Measurements from ENCODE around the gene REEP6. TPM values are rescaled to one million over a fixed set of nuclear protein-coding genes. Genes with fewer than 3 reads are reported as not detected.

The REEP6 gene
- total and polyA plus RNA-seq, 2 donors (not counting 3 experiments of a cell fraction or from before 2014, with no cell fraction given): 1.3 to 1.5 TPM

DNA sequence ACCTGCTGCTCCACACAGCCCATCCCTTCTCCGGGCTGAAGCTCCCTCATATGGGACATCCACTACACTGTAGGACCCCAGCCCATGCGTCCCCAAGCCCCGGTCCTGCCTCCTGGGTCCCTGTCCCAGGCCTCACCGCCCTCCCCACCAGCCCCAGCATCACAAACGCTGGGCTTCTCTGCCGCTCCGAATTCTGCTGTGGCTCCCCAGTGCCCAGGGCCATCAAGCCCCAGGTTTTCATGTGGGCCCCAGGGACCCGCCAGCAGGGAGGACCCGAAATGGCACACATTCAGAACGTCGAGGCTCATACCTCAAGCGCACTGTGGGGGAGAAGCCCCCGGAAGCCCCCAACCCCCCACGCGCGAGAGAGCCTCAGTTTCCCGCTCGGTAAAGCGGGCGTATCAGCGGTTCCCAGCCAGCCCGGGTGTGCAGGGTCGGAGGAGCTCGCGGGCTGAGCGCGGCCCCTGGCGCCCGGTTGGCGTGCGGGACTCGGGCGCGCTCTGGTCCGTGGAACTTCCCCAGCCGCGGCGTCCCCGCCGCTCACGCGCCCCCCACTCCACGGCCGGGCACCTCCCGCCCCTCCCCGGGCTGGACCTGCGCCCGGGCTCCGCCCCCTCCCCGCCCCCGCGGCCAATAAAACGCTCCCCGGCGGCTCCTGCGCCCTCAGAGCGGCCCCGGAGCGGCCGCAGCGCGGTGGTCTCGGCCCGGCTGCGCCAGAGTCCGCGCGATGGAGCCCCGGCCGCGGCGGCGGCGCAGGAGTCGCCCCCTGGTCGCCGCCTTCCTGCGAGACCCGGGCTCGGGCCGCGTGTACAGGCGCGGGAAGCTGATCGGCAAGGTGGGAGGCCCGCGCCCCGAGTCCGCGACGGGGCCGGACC lies 32.7 kb downstream of the REEP6 start, which contains the start of gene PLK5:
Gene PLK5 (plus strand): TSS at position 666 of the 875 bp plus-strand sequence. CDS start 2,920 bp downstream, outside the sequence.
- Histone ChIP-seq H4K20me1 (replicated peaks; ENCODE audit: control insufficient read depth, extremely low read depth, insufficient read depth, low read length) (no peaks in the 10 kb centered on the region), H3K79me2 (ENCODE audit: control insufficient read depth, insufficient read depth, low read length) (no peaks in the 10 kb centered on the region), H3K9me1 (replicated peaks; ENCODE audit: control insufficient read depth, extremely low read depth, insufficient read depth, low read length) (no peaks in the 10 kb centered on the region), H3K36me3 (ENCODE audit: control insufficient read depth in 2 of 2, extremely low read depth in 1 of 2, insufficient read depth in 2 of 2, low read length in 2 of 2) (no peaks in the 10 kb centered on the region), H3K9me3 (replicated peaks; ENCODE audit: control insufficient read depth, insufficient read depth, low read length) (no peaks in the 10 kb centered on the region), H3K4me3 (replicated peaks in 1 of 3; ENCODE audit: insufficient read depth in 1 of 3, low read depth in 1 of 3, low read length in 3 of 3) (no peak within 1 kb of the TSS), H3K27me3 (ENCODE audit: control insufficient read depth in 2 of 2, insufficient read depth in 2 of 2, low read length in 2 of 2) (peaks cover 9 to 12% of the 10 kb centered on the region in 2 experiments), H3K27ac (ENCODE audit: insufficient read depth, low read depth, low read length) (no peak within 1 kb of the TSS), H2AFZ (ENCODE audit: low read depth, low read length) (no peak within 1 kb of the TSS), H3K4me1 (ENCODE audit: control insufficient read depth, extremely low read depth, insufficient read depth, low read length) (no peaks in the 10 kb centered on the region), H3K4me2 (ENCODE audit: insufficient read depth, low read length) (no peak within 1 kb of the TSS), H3K9ac (replicated peaks; ENCODE audit: extremely low read depth, insufficient read depth, low read length) (no peak within 1 kb of the TSS)
- dilution Hi-C loops (cut with MboI; ENCODE audit: extremely low pct_ligation_motif_present, low sequenced_read_pairs) (no loop called here), intact Hi-C loops (cut with micrococcal nuclease) (no loop called here)
- POLR2A ChIA-PET: no interaction called here
- no peak for FAIRE-seq
- no TSS peak for BruUV-seq (replicated peaks)
- CTCF ChIA-PET: interaction anchor here (1.5 kb wide), 1 partner anchor 79 kb away, joined by 4 read pairs; no protein-coding TSS in a partner anchor
- DNase-seq (ENCODE audit: low read depth, low spot score): no peak
- TF ChIP-seq FOS (IDR thresholded peaks at IDR 0.05; ENCODE audit: borderline replicate concordance, insufficient read depth, low read length) (no peak), JUN (IDR thresholded peaks at IDR 0.05; ENCODE audit: borderline replicate concordance, insufficient read depth, insufficient read length, low read depth) (no peak), MAX (IDR thresholded peaks at IDR 0.05; ENCODE audit: insufficient read depth, insufficient read length) (no peak), MYC (IDR thresholded peaks at IDR 0.05; ENCODE audit: low read depth, low read length) (no peak), POLR2A (IDR thresholded peaks at IDR 0.05; ENCODE audit: low read depth, low read length) (no peak), EZH2 (IDR thresholded peaks at IDR 0.05; ENCODE audit: borderline replicate concordance, low read depth, low read length, severe bottlenecking) (no peak), POLR2AphosphoS5 (IDR thresholded peaks at IDR 0.05; ENCODE audit: insufficient read depth, low read depth, low read length) (no peak), GATA2 (IDR thresholded peaks at IDR 0.05; ENCODE audit: insufficient read depth, insufficient read length, low read depth, low read length) (no peak)
- TF ChIP-seq, protein P1, sequence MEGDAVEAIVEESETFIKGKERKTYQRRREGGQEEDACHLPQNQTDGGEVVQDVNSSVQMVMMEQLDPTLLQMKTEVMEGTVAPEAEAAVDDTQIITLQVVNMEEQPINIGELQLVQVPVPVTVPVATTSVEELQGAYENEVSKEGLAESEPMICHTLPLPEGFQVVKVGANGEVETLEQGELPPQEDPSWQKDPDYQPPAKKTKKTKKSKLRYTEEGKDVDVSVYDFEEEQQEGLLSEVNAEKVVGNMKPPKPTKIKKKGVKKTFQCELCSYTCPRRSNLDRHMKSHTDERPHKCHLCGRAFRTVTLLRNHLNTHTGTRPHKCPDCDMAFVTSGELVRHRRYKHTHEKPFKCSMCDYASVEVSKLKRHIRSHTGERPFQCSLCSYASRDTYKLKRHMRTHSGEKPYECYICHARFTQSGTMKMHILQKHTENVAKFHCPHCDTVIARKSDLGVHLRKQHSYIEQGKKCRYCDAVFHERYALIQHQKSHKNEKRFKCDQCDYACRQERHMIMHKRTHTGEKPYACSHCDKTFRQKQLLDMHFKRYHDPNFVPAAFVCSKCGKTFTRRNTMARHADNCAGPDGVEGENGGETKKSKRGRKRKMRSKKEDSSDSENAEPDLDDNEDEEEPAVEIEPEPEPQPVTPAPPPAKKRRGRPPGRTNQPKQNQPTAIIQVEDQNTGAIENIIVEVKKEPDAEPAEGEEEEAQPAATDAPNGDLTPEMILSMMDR (IDR thresholded peaks at IDR 0.05; ENCODE audit: extremely low read depth in 1 of 2, insufficient read depth in 1 of 2, low read depth in 1 of 2, low read length in 2 of 2): no peak
